IMR-90 (cell line): ENCODE results near the gene ASB9. TPM values are rescaled to one million over a fixed set of nuclear protein-coding genes. Genes with fewer than 3 reads are reported as not detected.

ENCODE experiments used
- ATAC-seq: fragments of 200-7000 bp; cut with Tn5 transposase; 2 replicates; pipeline ENCODE4 v1.9.1; 2020; ENCODE audit warnings: low read depth, mild to moderate bottlenecking, moderate library complexity
- BruUV-seq: library from RNA; stranded (reverse); fragments of 400-500 nt; replicated peaks from 2 replicates; lab custom pipeline; 2021; lab: Mats Ljungman, UMichigan
- CTCF ChIA-PET: fragments of 300-600 bp; formaldehyde crosslinking; extraction: SDS; loops from one replicate; lab custom pipeline; 2021; ENCODE audit warnings: antibody characterized with exemption; lab: Yijun Ruan, JAX
- POLR2A ChIA-PET: fragments of 300-600 bp; sonication (Branson Sonifier 250); formaldehyde crosslinking; loops from one replicate; lab custom pipeline; 2022; ENCODE audit warnings: antibody characterized with exemption; ENCODE audit not compliant: unreplicated experiment; lab: Charles Lee
- DNase-seq: peaks from one replicate; pipeline ENCODE4 v3.0.0; 2013
- H2AFZ ChIP-seq: replicated peaks from 2 replicates; pipeline ENCODE3; 2013; ENCODE audit warnings: low read length, mild to moderate bottlenecking; ENCODE audit not compliant: poor library complexity
- H2AK5ac ChIP-seq: 2 replicates; pipeline ENCODE4 v1.6.1; 2013; ENCODE audit warnings: low read depth, low read length, inconsistent platforms
- H2AK9ac ChIP-seq: replicated peaks from 2 replicates; pipeline ENCODE3; 2013; ENCODE audit warnings: mild to moderate bottlenecking, low read depth, low read length, moderate library complexity; ENCODE audit not compliant: poor library complexity
- H2BK120ac ChIP-seq: 2 replicates; pipeline ENCODE4 v1.6.1; 2013; ENCODE audit warnings: low read depth, low read length, inconsistent platforms
- H2BK15ac ChIP-seq: 3 replicates; pipeline ENCODE4 v1.6.1; 2013; ENCODE audit warnings: low read depth, low read length, inconsistent platforms
- H2BK20ac ChIP-seq: 2 replicates; pipeline ENCODE4 v1.6.1; 2013; ENCODE audit warnings: low read depth, mild to moderate bottlenecking, inconsistent platforms, low read length, moderate library complexity
- H2BK5ac ChIP-seq: 2 replicates; pipeline ENCODE4 v1.6.1; 2013; ENCODE audit warnings: mild to moderate bottlenecking, low read depth, low read length, inconsistent platforms; ENCODE audit not compliant: poor library complexity, severe bottlenecking
- H3K14ac ChIP-seq: replicated peaks from 2 replicates; pipeline ENCODE4 v1.6.1; 2013; ENCODE audit warnings: low read depth, low read length, inconsistent platforms
- H3K18ac ChIP-seq: 2 replicates; pipeline ENCODE4 v1.6.1; 2013; ENCODE audit warnings: low read depth, low read length, control low read depth
- H3K23ac ChIP-seq: 2 replicates; pipeline ENCODE4 v1.6.1; 2013; ENCODE audit warnings: low read depth, low read length, inconsistent platforms
- H3K27ac ChIP-seq: 2 replicates; pipeline ENCODE4 v1.5.1; 2013; ENCODE audit warnings: mild to moderate bottlenecking, control low read depth, low read length; ENCODE audit not compliant: insufficient read depth
- H3K27me3 ChIP-seq: 2 replicates; pipeline ENCODE4 v1.6.1; 2013; ENCODE audit warnings: low read length; ENCODE audit not compliant: control insufficient read depth, insufficient read depth
- H3K36me3 ChIP-seq: 2 replicates; pipeline ENCODE4 v1.6.1; 2013; ENCODE audit warnings: low read length, mixed read lengths; ENCODE audit not compliant: control insufficient read depth, insufficient read depth
- H3K4ac ChIP-seq: 2 replicates; pipeline ENCODE4 v1.6.1; 2013; ENCODE audit warnings: low read depth, low read length, inconsistent platforms
- H3K4me1 ChIP-seq: 2 replicates; pipeline ENCODE4 v1.6.1; 2013; ENCODE audit warnings: low read length, mixed read lengths; ENCODE audit not compliant: control insufficient read depth, insufficient read depth
- H3K4me2 ChIP-seq: 2 replicates; pipeline ENCODE4 v1.6.1; 2013; ENCODE audit warnings: low read depth, mild to moderate bottlenecking, control low read depth, low read length, moderate library complexity
- H3K4me3 ChIP-seq: 2 replicates; pipeline ENCODE4 v1.5.1; 2013; ENCODE audit warnings: low read depth, mild to moderate bottlenecking, control low read depth, low read length, moderate library complexity; ENCODE audit not compliant: insufficient read depth
- H3K56ac ChIP-seq: 2 replicates; pipeline ENCODE4 v1.6.1; 2013; ENCODE audit warnings: low read length, inconsistent platforms; ENCODE audit not compliant: insufficient read depth; ENCODE audit errors: extremely low read depth
- H3K79me1 ChIP-seq, 2 experiments: 2 replicates each; pipeline ENCODE4 v1.6.1; 2013; ENCODE audit warnings: low read length in 2 of 2, inconsistent platforms in 1 of 2, low read depth in 1 of 2
- H3K9ac ChIP-seq: 2 replicates; pipeline ENCODE4 v1.6.1; 2013; ENCODE audit warnings: low read depth, low read length, control low read depth
- H3K9me1 ChIP-seq: 2 replicates; pipeline ENCODE4 v1.6.1; 2013; ENCODE audit warnings: low read length, inconsistent platforms; ENCODE audit not compliant: insufficient read depth
- H3K9me3 ChIP-seq: 2 replicates; pipeline ENCODE4 v1.6.1; 2013; ENCODE audit warnings: low read length; ENCODE audit not compliant: control insufficient read depth, insufficient read depth
- H4K20me1 ChIP-seq: 2 replicates; pipeline ENCODE4 v1.6.1; 2013; ENCODE audit warnings: low read length, inconsistent platforms; ENCODE audit not compliant: insufficient read depth
- H4K5ac ChIP-seq: 2 replicates; pipeline ENCODE4 v1.6.1; 2013; ENCODE audit warnings: mild to moderate bottlenecking, low read depth, low read length, control low read depth
- H4K8ac ChIP-seq, 2 experiments: 2 replicates each; pipeline ENCODE4 v1.6.1; 2013; ENCODE audit warnings: low read depth in 2 of 2, low read length in 2 of 2, control low read depth in 1 of 2, inconsistent platforms in 1 of 2
- H4K91ac ChIP-seq: 2 replicates; pipeline ENCODE4 v1.6.1; 2013; ENCODE audit warnings: low read depth, low read length, inconsistent platforms; ENCODE audit not compliant: insufficient read depth
- BHLHE40 ChIP-seq: fragments of 150-350 bp; IDR thresholded peaks from 2 replicates; pipeline ENCODE4 v1.6.1; 2016; ENCODE audit warnings: mild to moderate bottlenecking, low read depth, low read length
- CEBPB ChIP-seq: IDR thresholded peaks from 2 replicates; pipeline ENCODE4 v1.6.1; 2012; ENCODE audit warnings: low read depth, low read length, improper control_type of control experiment
- CHD1 ChIP-seq: IDR thresholded peaks from 2 replicates; pipeline ENCODE4 v1.6.1; 2012; ENCODE audit warnings: low read depth, low read length, improper control_type of control experiment
- FOS ChIP-seq: fragments of 150-350 bp; IDR thresholded peaks from 2 replicates; pipeline ENCODE4 v1.6.1; 2016; ENCODE audit warnings: low read depth, low read length
- MAFK ChIP-seq: IDR thresholded peaks from 2 replicates; pipeline ENCODE4 v1.6.1; 2012; ENCODE audit warnings: low read depth, low read length, improper control_type of control experiment
- MAZ ChIP-seq: IDR thresholded peaks from 2 replicates; pipeline ENCODE4 v1.6.1; 2012; ENCODE audit warnings: low read depth, mild to moderate bottlenecking, low read length, improper control_type of control experiment, moderate library complexity, borderline replicate concordance
- MXI1 ChIP-seq: IDR thresholded peaks from 2 replicates; pipeline ENCODE4 v1.6.1; 2012; ENCODE audit warnings: low read depth, mild to moderate bottlenecking, low read length, moderate library complexity, borderline replicate concordance
- NFE2L2 ChIP-seq: fragments of 150-350 bp; IDR thresholded peaks from 2 replicates; pipeline ENCODE4 v1.6.1; 2016; ENCODE audit warnings: low read depth, mild to moderate bottlenecking, low read length
- POLR2A ChIP-seq: IDR thresholded peaks from 2 replicates; pipeline ENCODE4 v1.6.1; 2012; ENCODE audit warnings: mild to moderate bottlenecking, low read depth, low read length
- RAD21 ChIP-seq: IDR thresholded peaks from 2 replicates; pipeline ENCODE4 v1.6.1; 2012; ENCODE audit warnings: low read length, improper control_type of control experiment
- RCOR1 ChIP-seq: IDR thresholded peaks from 2 replicates; pipeline ENCODE4 v1.6.1; 2012; ENCODE audit warnings: mild to moderate bottlenecking, low read length, improper control_type of control experiment; ENCODE audit not compliant: insufficient replicate concordance
- RFX5 ChIP-seq: IDR thresholded peaks from 2 replicates; pipeline ENCODE4 v1.8.0; 2012; ENCODE audit warnings: low read depth, mild to moderate bottlenecking, low read length, moderate library complexity
- SMC3 ChIP-seq: fragments of 150-350 bp; IDR thresholded peaks from 2 replicates; pipeline ENCODE4 v1.6.1; 2016; ENCODE audit warnings: low read depth, mild to moderate bottlenecking, antibody characterized with exemption, low read length, moderate library complexity
- WGBS, 2 experiments: methylation state at CpG; one replicate each; pipeline versions ENCODE4 v1.1.5 to v1.1.7; 2013; ENCODE audit warnings: missing lambda C conversion rate in 2 of 2; ENCODE audit not compliant: insufficient read length in 1 of 2; ENCODE audit errors: extremely low coverage in 2 of 2; 5-methylcytosine and 5-hydroxymethylcytosine counted together
- dilution Hi-C: fragments of 300-500 bp; cut with HindIII; formaldehyde crosslinking; loops from one replicate; pipeline ENCODE4 v1.14.3; 2018; ENCODE audit warnings: low sequenced_read_pairs; ENCODE audit not compliant: unreplicated experiment
- in situ Hi-C: fragments of 300-500 bp; cut with MboI; formaldehyde crosslinking; loops from 3 replicates; pipeline ENCODE4 v1.14.3; 2019; ENCODE audit warnings: low sequenced_read_pairs, inconsistent platforms, mixed read lengths
- intact Hi-C: fragments of 100-400 bp; cut with micrococcal nuclease; formaldehyde crosslinking; loops from 2 replicates; pipeline ENCODE4 v1.10.0; 2022
- polyA plus RNA-seq, 3 experiments: library from polyadenylated mRNA; depleted of rRNA; stranded (reverse); fragments of >200 nt; gene quantifications; 2 replicates each; pipeline ENCODE4 v1.2.3, GENCODE V29; 2012; ENCODE audit warnings: low replicate concordance in 1 of 3
- total RNA-seq: library from RNA; depleted of rRNA; stranded (reverse); fragments of >200 nt; gene quantifications from 2 replicates; pipeline ENCODE4 v1.2.3, GENCODE V29; 2012
- TF ChIP-seq, protein P1 (sequence below): fragments of 150-350 bp; IDR thresholded peaks from 2 replicates; pipeline ENCODE4 v1.6.1; 2016; ENCODE audit warnings: low read depth, mild to moderate bottlenecking, low read length, moderate library complexity, borderline replicate concordance
- TF ChIP-seq, protein P2 (sequence below): fragments of 150-350 bp; IDR thresholded peaks from 2 replicates; pipeline ENCODE4 v1.6.1; 2017; ENCODE audit warnings: mild to moderate bottlenecking, antibody characterized with exemption, low read length, low read depth
- TF ChIP-seq, protein P3 (sequence below): conservative IDR thresholded peaks from 2 replicates; pipeline ENCODE4 v1.5.1; 2012; ENCODE audit warnings: mild to moderate bottlenecking, low read depth, low read length, improper control_type of control experiment

Gene ASB9
- total and polyA plus RNA-seq, 2 of the 4 experiments (the other 2 are of a cell fraction): 0.15 to 0.36 TPM

DNA sequence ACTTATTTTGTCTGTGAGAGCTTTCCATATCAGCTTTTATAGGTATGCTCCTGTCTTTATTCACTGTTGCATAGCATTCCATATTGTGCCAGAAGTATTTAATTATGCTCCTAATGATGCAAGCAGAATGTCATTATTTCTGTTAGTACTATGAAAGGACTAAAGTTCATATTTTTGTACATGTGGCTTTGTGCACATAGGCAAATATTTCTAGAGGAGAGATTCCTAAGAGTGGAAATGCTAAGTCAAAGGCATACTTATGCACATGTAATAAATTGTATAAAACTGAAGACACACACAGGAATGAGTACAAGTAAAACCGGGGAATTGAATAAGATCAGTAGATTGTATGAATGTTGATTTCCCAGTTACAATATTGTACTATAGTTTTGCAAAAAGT lies 1.9 kb upstream of the ASB9 start:
- in situ Hi-C loops: no loop called here
- H3K14ac ChIP-seq: no peak overlapping the region
- H3K36me3 ChIP-seq: no peaks in the 10 kb centered on the region
- no CpG with 5 or more reads among the region's 1 CpG for WGBS, 2 experiments
- H2BK5ac ChIP-seq: no peak overlapping the region
- H3K9me3 ChIP-seq: no peaks in the 10 kb centered on the region
- no peak overlapping the region for H4K8ac ChIP-seq
- no peak overlapping the region for H3K4ac ChIP-seq
- no peak overlapping the region for H2BK120ac ChIP-seq
- H3K9me1 ChIP-seq: no peaks in the 10 kb centered on the region
- BruUV-seq: no TSS peak
- ChIA-PET POLR2A (no interaction called here), CTCF (no interaction called here)
- intact Hi-C loops: no loop called here
- no peak for ATAC-seq
- H3K4me3 ChIP-seq: no peak overlapping the region
- no peak overlapping the region for H3K9ac ChIP-seq
- dilution Hi-C loops: no loop called here
- DNase-seq: no peak
- H2AK9ac ChIP-seq: no peak overlapping the region
- H3K18ac ChIP-seq: no peak overlapping the region
- H3K56ac ChIP-seq: no peak overlapping the region
- no peak overlapping the region for H2AK5ac ChIP-seq
- no peak overlapping the region for H2AFZ ChIP-seq
- no peaks in the 10 kb centered on the region for H3K79me1 ChIP-seq
- H2BK15ac ChIP-seq: no peak overlapping the region
- H4K5ac ChIP-seq: no peak overlapping the region
- TF ChIP-seq CHD1: no peak
- TF ChIP-seq, protein P1, sequence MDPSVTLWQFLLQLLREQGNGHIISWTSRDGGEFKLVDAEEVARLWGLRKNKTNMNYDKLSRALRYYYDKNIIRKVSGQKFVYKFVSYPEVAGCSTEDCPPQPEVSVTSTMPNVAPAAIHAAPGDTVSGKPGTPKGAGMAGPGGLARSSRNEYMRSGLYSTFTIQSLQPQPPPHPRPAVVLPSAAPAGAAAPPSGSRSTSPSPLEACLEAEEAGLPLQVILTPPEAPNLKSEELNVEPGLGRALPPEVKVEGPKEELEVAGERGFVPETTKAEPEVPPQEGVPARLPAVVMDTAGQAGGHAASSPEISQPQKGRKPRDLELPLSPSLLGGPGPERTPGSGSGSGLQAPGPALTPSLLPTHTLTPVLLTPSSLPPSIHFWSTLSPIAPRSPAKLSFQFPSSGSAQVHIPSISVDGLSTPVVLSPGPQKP: no peak
- no peak for TF ChIP-seq RCOR1
- TF ChIP-seq SMC3: no peak
- TF ChIP-seq, protein P2, sequence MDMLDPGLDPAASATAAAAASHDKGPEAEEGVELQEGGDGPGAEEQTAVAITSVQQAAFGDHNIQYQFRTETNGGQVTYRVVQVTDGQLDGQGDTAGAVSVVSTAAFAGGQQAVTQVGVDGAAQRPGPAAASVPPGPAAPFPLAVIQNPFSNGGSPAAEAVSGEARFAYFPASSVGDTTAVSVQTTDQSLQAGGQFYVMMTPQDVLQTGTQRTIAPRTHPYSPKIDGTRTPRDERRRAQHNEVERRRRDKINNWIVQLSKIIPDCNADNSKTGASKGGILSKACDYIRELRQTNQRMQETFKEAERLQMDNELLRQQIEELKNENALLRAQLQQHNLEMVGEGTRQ: no peak
- TF ChIP-seq, protein P3, sequence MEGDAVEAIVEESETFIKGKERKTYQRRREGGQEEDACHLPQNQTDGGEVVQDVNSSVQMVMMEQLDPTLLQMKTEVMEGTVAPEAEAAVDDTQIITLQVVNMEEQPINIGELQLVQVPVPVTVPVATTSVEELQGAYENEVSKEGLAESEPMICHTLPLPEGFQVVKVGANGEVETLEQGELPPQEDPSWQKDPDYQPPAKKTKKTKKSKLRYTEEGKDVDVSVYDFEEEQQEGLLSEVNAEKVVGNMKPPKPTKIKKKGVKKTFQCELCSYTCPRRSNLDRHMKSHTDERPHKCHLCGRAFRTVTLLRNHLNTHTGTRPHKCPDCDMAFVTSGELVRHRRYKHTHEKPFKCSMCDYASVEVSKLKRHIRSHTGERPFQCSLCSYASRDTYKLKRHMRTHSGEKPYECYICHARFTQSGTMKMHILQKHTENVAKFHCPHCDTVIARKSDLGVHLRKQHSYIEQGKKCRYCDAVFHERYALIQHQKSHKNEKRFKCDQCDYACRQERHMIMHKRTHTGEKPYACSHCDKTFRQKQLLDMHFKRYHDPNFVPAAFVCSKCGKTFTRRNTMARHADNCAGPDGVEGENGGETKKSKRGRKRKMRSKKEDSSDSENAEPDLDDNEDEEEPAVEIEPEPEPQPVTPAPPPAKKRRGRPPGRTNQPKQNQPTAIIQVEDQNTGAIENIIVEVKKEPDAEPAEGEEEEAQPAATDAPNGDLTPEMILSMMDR: no peak
- no peak for TF ChIP-seq MAZ
- TF ChIP-seq MXI1: no peak
- TF ChIP-seq FOS: no peak
- no peak for TF ChIP-seq RFX5
- TF ChIP-seq RAD21: no peak
- no peak for TF ChIP-seq MAFK
- TF ChIP-seq CEBPB: no peak
- no peak for TF ChIP-seq NFE2L2
- no peak for TF ChIP-seq POLR2A
- no peak for TF ChIP-seq BHLHE40
- no peaks in the 10 kb centered on the region for H3K27me3 ChIP-seq
- no peak overlapping the region for H4K91ac ChIP-seq
- H4K20me1 ChIP-seq: no peaks in the 10 kb centered on the region
- H3K23ac ChIP-seq: no peak overlapping the region
- no peak overlapping the region for H3K27ac ChIP-seq
- no peaks in the 10 kb centered on the region; the same call in 1 of the 2 replicates for H3K4me1 ChIP-seq
- no peak overlapping the region for H2BK20ac ChIP-seq
- no peak overlapping the region for H3K4me2 ChIP-seq
